ENCODE results near the gene TMPRSS6.

Gene TMPRSS6

DNA sequence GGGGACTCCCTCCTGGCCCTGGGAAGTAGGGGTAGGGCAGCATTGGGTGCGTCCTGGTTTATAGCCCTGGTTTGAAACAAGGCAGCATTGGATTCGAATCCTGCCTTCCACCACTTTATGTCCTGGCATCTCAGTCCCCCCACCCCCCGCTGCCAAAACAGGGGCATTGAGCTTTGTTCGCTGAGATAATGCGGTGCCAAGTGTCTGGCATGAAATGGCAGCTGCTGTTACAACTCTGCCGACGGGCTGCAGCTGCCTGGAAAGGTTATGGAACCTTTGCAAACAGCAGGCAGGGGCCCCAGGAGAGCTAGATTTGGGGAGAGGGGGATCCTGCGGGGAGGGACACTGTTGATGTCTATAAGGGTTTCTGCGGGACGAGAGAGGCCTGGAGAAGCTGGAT is 92.2 kb downstream of the TMPRSS6 start:
- no peak for FAIRE-seq

DNA sequence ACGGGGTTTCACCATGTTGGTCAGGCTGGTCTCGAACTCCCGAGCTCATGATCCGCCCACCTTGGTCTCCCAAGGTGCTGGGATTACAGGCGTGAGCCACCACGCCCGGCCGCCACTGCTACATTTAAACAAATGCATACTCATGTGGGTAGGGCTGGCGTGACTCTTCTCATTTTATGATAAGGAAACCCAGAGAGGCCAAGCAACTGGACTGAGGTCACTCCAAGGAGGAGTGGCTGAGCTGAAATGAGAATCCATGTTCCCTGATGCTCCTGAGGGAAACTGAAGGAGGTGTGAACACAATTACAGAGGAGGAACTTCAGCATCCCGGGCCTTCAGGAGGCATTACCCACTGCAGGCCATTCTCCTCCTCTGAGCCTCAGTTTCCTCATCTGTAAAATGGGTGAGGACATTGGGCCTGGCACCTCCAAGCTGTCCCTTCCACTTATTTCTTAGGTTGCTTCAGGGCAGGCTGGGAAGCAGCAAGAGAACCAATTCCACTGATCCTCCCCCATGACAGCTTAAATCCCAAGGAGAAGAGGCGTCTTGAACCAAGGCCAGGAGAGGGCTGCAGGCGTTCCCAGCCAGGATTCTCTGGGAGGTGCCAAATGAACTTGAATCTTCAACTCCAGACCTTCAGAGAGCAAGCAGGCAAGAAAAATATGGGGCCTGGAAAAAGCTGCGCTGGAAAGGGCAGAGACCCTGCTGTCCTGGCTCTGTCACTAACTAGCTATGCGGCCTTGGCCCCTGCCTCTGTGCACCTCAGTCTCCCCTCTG is 93.2 kb downstream of the TMPRSS6 start:
- FAIRE-seq (no peak), DNase-seq (ENCODE audit: insufficient read length, low spot score) (no peak)
- TF ChIP-seq PAX5 (IDR thresholded peaks at IDR 0.05; ENCODE audit: insufficient read depth, low read length, severe bottlenecking) (no peak), POU2F2 (IDR thresholded peaks at IDR 0.05; ENCODE audit: low read depth, low read length) (no peak), SPI1 (IDR thresholded peaks at IDR 0.05; ENCODE audit: low read depth, low read length) (no peak), POLR2AphosphoS5 (IDR thresholded peaks at IDR 0.05; ENCODE audit: low read depth, low read length) (no peak), TAF1 (IDR thresholded peaks at IDR 0.05; ENCODE audit: low read depth, low read length) (no peak), POLR2A (IDR thresholded peaks at IDR 0.05; ENCODE audit: low read depth, low read length) (no peak)

More for the DNA sequence above, 92.2 kb downstream of the TMPRSS6 start:
- TF ChIP-seq POLR2AphosphoS5 (IDR thresholded peaks at IDR 0.05; ENCODE audit: low read depth, low read length): no peak
- no peak for TF ChIP-seq PAX5 (IDR thresholded peaks at IDR 0.05; ENCODE audit: insufficient read depth, low read length, severe bottlenecking)
- TF ChIP-seq POLR2A (IDR thresholded peaks at IDR 0.05; ENCODE audit: low read depth, low read length): no peak
- no peak for TF ChIP-seq SPI1 (IDR thresholded peaks at IDR 0.05; ENCODE audit: low read depth, low read length)
- TF ChIP-seq TAF1 (IDR thresholded peaks at IDR 0.05; ENCODE audit: low read depth, low read length): no peak
- TF ChIP-seq POU2F2 (IDR thresholded peaks at IDR 0.05; ENCODE audit: low read depth, low read length): no peak
- no peak for DNase-seq (ENCODE audit: insufficient read length, low spot score)

DNA sequence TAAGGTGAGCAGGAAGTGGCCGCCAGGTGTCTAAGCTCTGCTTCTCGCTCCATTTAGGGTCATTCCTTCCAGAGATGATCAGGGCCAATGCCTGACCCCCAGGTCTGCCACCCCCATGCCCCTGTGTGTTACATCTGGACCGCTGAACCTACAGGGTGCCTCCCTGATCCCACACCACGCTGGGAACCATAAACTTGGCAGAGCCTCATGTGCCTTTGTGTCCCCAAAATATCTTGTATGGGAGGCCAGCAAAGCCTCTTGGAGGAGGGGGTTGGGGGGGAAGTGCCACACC is 94.0 kb downstream of the TMPRSS6 start:
- no peak for TF ChIP-seq POU2F2 (IDR thresholded peaks at IDR 0.05; ENCODE audit: low read depth, low read length)
- no peak for TF ChIP-seq SPI1 (IDR thresholded peaks at IDR 0.05; ENCODE audit: low read depth, low read length)
- no peak for TF ChIP-seq TAF1 (IDR thresholded peaks at IDR 0.05; ENCODE audit: low read depth, low read length)
- no peak for TF ChIP-seq POLR2AphosphoS5 (IDR thresholded peaks at IDR 0.05; ENCODE audit: low read depth, low read length)
- TF ChIP-seq POLR2A (IDR thresholded peaks at IDR 0.05; ENCODE audit: low read depth, low read length): no peak
- no peak for TF ChIP-seq PAX5 (IDR thresholded peaks at IDR 0.05; ENCODE audit: insufficient read depth, low read length, severe bottlenecking)
- DNase-seq (ENCODE audit: insufficient read length, low spot score) (no peak), FAIRE-seq (no peak)
